Upper lobe of left lung (tissue), 6 donors: ENCODE data around the gene C22orf15. TPM values are rescaled to one million over a fixed set of nuclear protein-coding genes. Genes with fewer than 3 reads are reported as not detected.

Experiments
- ATAC-seq, 2 donors: fragments of 200-7000 bp; cut with Tn5 transposase; one replicate each; pipeline ENCODE4 v1.9.1; 2022; ENCODE audit warnings: mild to moderate bottlenecking in 2 of 2, moderate library complexity in 2 of 2; ENCODE audit not compliant: low FRiP score in 2 of 2
- DNase-seq, 2 donors: peaks; one replicate each; pipeline ENCODE4 v3.0.0-alpha.2; 2019 to 2020
- H3K27ac ChIP-seq, 4 donors: fragments of 200-600 bp; sonication (generic); one replicate each; pipeline ENCODE4 v1.5.1; 2016 to 2019
- H3K27me3 ChIP-seq, 4 donors: fragments of 200-600 bp; sonication (generic); one replicate each; pipeline ENCODE4 v1.5.1; 2017 to 2019
- H3K36me3 ChIP-seq, 4 donors: fragments of 200-600 bp; sonication (generic); one replicate each; pipeline ENCODE4 v1.5.1; 2016 to 2019
- H3K4me1 ChIP-seq, 4 donors: fragments of 200-600 bp; sonication (generic); one replicate each; pipeline ENCODE4 v1.5.1; 2018 to 2019
- H3K4me3 ChIP-seq, 4 donors: fragments of 200-600 bp; sonication (generic); one replicate each; pipeline ENCODE4 v1.5.1; 2017 to 2019; ENCODE audit warnings: mild to moderate bottlenecking in 2 of 4, moderate library complexity in 1 of 4
- H3K9me3 ChIP-seq, 4 donors: fragments of 200-600 bp; sonication (generic); one replicate each; pipeline ENCODE4 v1.5.1; 2018 to 2019
- EP300 ChIP-seq, 4 donors: sonication (generic); formaldehyde crosslinking; IDR thresholded peaks; one replicate each; pipeline ENCODE4 v1.5.1; 2017; ENCODE audit warnings: antibody characterized with exemption in 4 of 4, control low read depth in 2 of 4
- POLR2A ChIP-seq, 4 donors: fragments of 450-650 bp; IDR thresholded peaks; one replicate each; pipeline ENCODE4 v1.5.1; 2016 to 2017; ENCODE audit warnings: antibody characterized with exemption in 4 of 4, mild to moderate bottlenecking in 2 of 4
- POLR2AphosphoS5 ChIP-seq, 2 donors: sonication (generic); formaldehyde crosslinking; IDR thresholded peaks; one replicate each; pipeline ENCODE4 v1.5.1; 2017; ENCODE audit warnings: antibody characterized with exemption in 2 of 2
- WGBS, 2 donors: methylation state at CpG; one replicate each; pipeline ENCODE4 v1.1.5; 2017 to 2018; 5-methylcytosine and 5-hydroxymethylcytosine counted together
- total RNA-seq, 6 donors: library from RNA; depleted of rRNA in 4 of 6; stranded (reverse); fragments of >200 nt in 4 of 6; gene quantifications; one replicate each; pipeline versions ENCODE4 v1.1.0 to v1.2.1, GENCODE V29; 2016 to 2021
- TF ChIP-seq, protein P1 (sequence below), 6 experiments: fragments of 450-650 bp in 4 of 6; fragments of 200-600 bp in 2 of 6; sonication (generic) in 2 of 6; IDR thresholded peaks; one replicate each; pipeline ENCODE4 v1.5.1; 2016 to 2019; ENCODE audit warnings: antibody characterized with exemption in 6 of 6
- donor health status: DM: no; HTN: no; CAD: no; lungs with moderate emphysema.
- donor health status: DM: no; HTN: yes; CAD: no; lungs with severe emphysema.

Gene C22orf15
- total RNA-seq, 6 donors from 2014 or later, result 0.29 to 7.3 (median 4.6) TPM

DNA sequence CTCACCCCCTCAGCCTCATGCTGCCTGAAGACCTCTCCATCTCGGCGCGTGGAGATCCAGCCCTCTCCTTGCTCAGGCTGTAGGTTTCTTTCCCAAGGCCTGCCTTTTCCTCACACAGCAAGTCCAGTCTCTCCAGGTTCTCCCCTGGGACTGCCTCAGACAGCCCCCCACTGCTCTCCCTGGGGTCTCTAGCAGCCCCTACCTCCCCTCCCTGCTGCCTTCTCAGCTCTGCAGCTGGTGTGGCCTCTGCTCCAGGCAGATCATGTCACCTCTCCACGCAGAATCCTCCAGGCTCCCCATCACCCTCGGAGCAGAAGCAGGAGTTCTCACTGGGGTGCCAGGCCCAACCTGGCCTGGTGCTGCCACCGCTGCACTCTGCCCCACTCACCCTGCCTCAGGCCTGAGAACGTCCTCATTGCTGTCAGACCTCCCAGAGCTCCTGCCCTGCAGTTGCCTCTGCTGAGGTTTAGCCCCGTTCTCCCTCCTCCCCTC lies 39.1 kb downstream of the C22orf15 start:
- DNase-seq (no peak), ATAC-seq (no peak)
- Histone ChIP-seq H3K4me1 (no peaks in the 10 kb centered on the region), H3K27ac (no peak overlapping the region), H3K36me3 (peaks cover 31 to 92% (median 76%) of the 10 kb centered on the region in 4 donors), H3K4me3 (no peak overlapping the region), H3K9me3 (no peaks in the 10 kb centered on the region), H3K27me3 (no peaks in the 10 kb centered on the region)
- WGBS, 2 donors, result 95 to 96% methylated on average over 6 to 8 of the region's 8 CpGs
- TF ChIP-seq POLR2A (IDR thresholded peaks at IDR 0.05) (no peak), POLR2AphosphoS5 (IDR thresholded peaks at IDR 0.05) (no peak), EP300 (IDR thresholded peaks at IDR 0.05) (no peak)
- TF ChIP-seq, protein P1, sequence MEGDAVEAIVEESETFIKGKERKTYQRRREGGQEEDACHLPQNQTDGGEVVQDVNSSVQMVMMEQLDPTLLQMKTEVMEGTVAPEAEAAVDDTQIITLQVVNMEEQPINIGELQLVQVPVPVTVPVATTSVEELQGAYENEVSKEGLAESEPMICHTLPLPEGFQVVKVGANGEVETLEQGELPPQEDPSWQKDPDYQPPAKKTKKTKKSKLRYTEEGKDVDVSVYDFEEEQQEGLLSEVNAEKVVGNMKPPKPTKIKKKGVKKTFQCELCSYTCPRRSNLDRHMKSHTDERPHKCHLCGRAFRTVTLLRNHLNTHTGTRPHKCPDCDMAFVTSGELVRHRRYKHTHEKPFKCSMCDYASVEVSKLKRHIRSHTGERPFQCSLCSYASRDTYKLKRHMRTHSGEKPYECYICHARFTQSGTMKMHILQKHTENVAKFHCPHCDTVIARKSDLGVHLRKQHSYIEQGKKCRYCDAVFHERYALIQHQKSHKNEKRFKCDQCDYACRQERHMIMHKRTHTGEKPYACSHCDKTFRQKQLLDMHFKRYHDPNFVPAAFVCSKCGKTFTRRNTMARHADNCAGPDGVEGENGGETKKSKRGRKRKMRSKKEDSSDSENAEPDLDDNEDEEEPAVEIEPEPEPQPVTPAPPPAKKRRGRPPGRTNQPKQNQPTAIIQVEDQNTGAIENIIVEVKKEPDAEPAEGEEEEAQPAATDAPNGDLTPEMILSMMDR (IDR thresholded peaks at IDR 0.05), result no peak

GRCh38 chr22:23803001-23803819 lies 40.4 kb downstream of the C22orf15 start:
- Histone ChIP-seq H3K4me1 (no peaks in the 10 kb centered on the region), H3K27me3 (no peaks in the 10 kb centered on the region), H3K4me3 (no peak overlapping the region), H3K27ac (no peak overlapping the region), H3K36me3 (peaks cover 31 to 97% (median 74%) of the 10 kb centered on the region in 4 donors), H3K9me3 (no peaks in the 10 kb centered on the region)
- ATAC-seq, result peak; percentile 24 to 41
- TF ChIP-seq EP300 (IDR thresholded peaks at IDR 0.05), result no peak
- TF ChIP-seq, protein P1 (IDR thresholded peaks at IDR 0.05), result no peak
- TF ChIP-seq POLR2AphosphoS5 (IDR thresholded peaks at IDR 0.05), result no peak
- no peak for TF ChIP-seq POLR2A (IDR thresholded peaks at IDR 0.05)
- WGBS, 2 donors, result 83 to 86% methylated on average over 16 to 21 of the region's 21 CpGs
- DNase-seq, result no peak

GRCh38 chr22:23804781-23805291 lies 42.0 kb downstream of the C22orf15 start:
- H3K4me1 ChIP-seq, result no peaks in the 10 kb centered on the region
- ATAC-seq (no peak), DNase-seq (no peak)
- peaks cover 31 to 100% (median 69%) of the 10 kb centered on the region in 4 donors for H3K36me3 ChIP-seq
- H3K4me3 ChIP-seq, result no peak overlapping the region
- TF ChIP-seq POLR2AphosphoS5 (IDR thresholded peaks at IDR 0.05), result no peak
- TF ChIP-seq EP300 (IDR thresholded peaks at IDR 0.05), result no peak
- no peak for TF ChIP-seq POLR2A (IDR thresholded peaks at IDR 0.05)
- TF ChIP-seq, protein P1 (IDR thresholded peaks at IDR 0.05), result no peak
- 79 to 85% methylated on average over 12 of the region's 12 CpGs for WGBS, 2 donors
- no peaks in the 10 kb centered on the region for H3K9me3 ChIP-seq
- H3K27me3 ChIP-seq, result no peaks in the 10 kb centered on the region
- H3K27ac ChIP-seq, result no peak overlapping the region

- no peak overlapping the region for H3K27ac ChIP-seq
- WGBS, 2 donors, result 91 to 100% methylated on average over 1 of the region's 1 CpG
- peaks cover 17 to 100% (median 58%) of the 10 kb centered on the region in 4 donors for H3K36me3 ChIP-seq
- H3K27me3 ChIP-seq, result no peaks in the 10 kb centered on the region
- no peak for DNase-seq
- no peak overlapping the region for H3K4me3 ChIP-seq
- no peak for ATAC-seq
- no peaks in the 10 kb centered on the region for H3K9me3 ChIP-seq
- TF ChIP-seq, protein P1 (IDR thresholded peaks at IDR 0.05), result no peak
- no peak for TF ChIP-seq POLR2A (IDR thresholded peaks at IDR 0.05)
- H3K4me1 ChIP-seq, result no peaks in the 10 kb centered on the region
Observed at GRCh38 chr22:23806837-23807236, 44.0 kb downstream of the C22orf15 start.
